ENCODE results near the gene MMRN2.

MMRN2 gene

GRCh38 chr10:86899132-86899531 lies 58.3 kb downstream of the MMRN2 start:
- no peak overlapping the region for H3K27ac ChIP-seq
- TF ChIP-seq CTCF (IDR thresholded peaks at IDR 0.05) (no peak), ZFX (IDR thresholded peaks at IDR 0.05; ENCODE audit: borderline replicate concordance) (no peak)

- TF ChIP-seq CTCF (IDR thresholded peaks at IDR 0.05): no peak
- no peak for TF ChIP-seq ZFX (IDR thresholded peaks at IDR 0.05; ENCODE audit: borderline replicate concordance)
- no peak overlapping the region for H3K27ac ChIP-seq
Measured at GRCh38 chr10:86898511-86898910, 58.9 kb downstream of the MMRN2 start.

GRCh38 chr10:86889997-86890396 lies 67.4 kb downstream of the MMRN2 start:
- no peak overlapping the region for H3K27ac ChIP-seq
- no peak for TF ChIP-seq ZFX (IDR thresholded peaks at IDR 0.05; ENCODE audit: borderline replicate concordance)
- TF ChIP-seq CTCF (IDR thresholded peaks at IDR 0.05): no peak

- TF ChIP-seq CTCF (IDR thresholded peaks at IDR 0.05) (no peak), ZFX (IDR thresholded peaks at IDR 0.05; ENCODE audit: borderline replicate concordance) (no peak)
- no peak overlapping the region for H3K27ac ChIP-seq
Measured at GRCh38 chr10:86888585-86889381, 68.6 kb downstream of the MMRN2 start.
